SK-N-SH (cell line): Measurements from ENCODE around the gene ANKRD65. TPM values are rescaled to one million over a fixed set of nuclear protein-coding genes. Genes with fewer than 3 reads are reported as not detected.
A peak's percentile ranks its signal among the peaks of the same experiment; 100 is the strongest.

Source experiments
- CTCF ChIP-seq: fragments of 200-600 bp; sonication (generic); IDR thresholded peaks from 2 replicates; pipeline ENCODE4 v1.6.1; 2017; ENCODE audit warnings: antibody characterized with exemption, mild to moderate bottlenecking, moderate library complexity
- EP300 ChIP-seq, 2 experiments: IDR thresholded peaks; 2 replicates each; pipeline versions ENCODE4 v1.4.0 to v1.6.1; 2012; ENCODE audit warnings: borderline replicate concordance in 1 of 2, low read depth in 1 of 2, low read length in 1 of 2
- EZH2phosphoT487 ChIP-seq: fragments of 200-600 bp; sonication (generic); IDR thresholded peaks from 2 replicates; pipeline ENCODE4 v1.6.1; 2017; ENCODE audit warnings: low read depth, mixed run types, mild to moderate bottlenecking, antibody characterized with exemption, moderate library complexity, borderline replicate concordance
- FOXJ3 ChIP-seq: sonication (generic); formaldehyde crosslinking; IDR thresholded peaks from 2 replicates; pipeline ENCODE4 v1.5.1; 2020; ENCODE audit warnings: mild to moderate bottlenecking, missing genetic modification reagents
- FOXM1 ChIP-seq: IDR thresholded peaks from 2 replicates; pipeline ENCODE4 v1.4.0; 2012; ENCODE audit warnings: low read depth, mild to moderate bottlenecking
- GABPA ChIP-seq: IDR thresholded peaks from 2 replicates; pipeline ENCODE4 v1.4.0; 2012; ENCODE audit warnings: low read depth, mild to moderate bottlenecking
- JUND ChIP-seq: IDR thresholded peaks from 2 replicates; pipeline ENCODE4 v1.4.0; 2012
- NFIC ChIP-seq: IDR thresholded peaks from 2 replicates; pipeline ENCODE4 v1.4.0; 2012; ENCODE audit warnings: borderline replicate concordance
- NRF1 ChIP-seq: IDR thresholded peaks from 2 replicates; pipeline ENCODE4 v1.6.1; 2012; ENCODE audit warnings: low read depth, mild to moderate bottlenecking, low read length
- POLR2AphosphoS5 ChIP-seq: IDR thresholded peaks from 2 replicates; pipeline ENCODE4 v1.6.1; 2012; ENCODE audit warnings: low read depth, low read length
- RCOR1 ChIP-seq: fragments of 150-350 bp; IDR thresholded peaks from 2 replicates; pipeline ENCODE4 v1.6.1; 2017; ENCODE audit warnings: antibody characterized with exemption, low read length
- REST ChIP-seq: IDR thresholded peaks from 2 replicates; pipeline ENCODE4 v1.6.1; 2012; ENCODE audit warnings: mild to moderate bottlenecking, low read depth, low read length, moderate library complexity
- TCF12 ChIP-seq: IDR thresholded peaks from 2 replicates; pipeline ENCODE4 v1.4.0; 2012
- polyA plus RNA-seq, 3 experiments: library from polyadenylated mRNA; depleted of rRNA; stranded (reverse); fragments of >200 nt; gene quantifications; 2 replicates each; pipeline ENCODE4 v1.2.3, GENCODE V29; 2012
- TF ChIP-seq, protein P1 (sequence below): IDR thresholded peaks from 2 replicates; pipeline ENCODE4; 2012
- TF ChIP-seq, protein P2 (sequence below): fragments of 150-350 bp; IDR thresholded peaks from 2 replicates; pipeline ENCODE4 v1.6.1; 2017; ENCODE audit warnings: antibody characterized with exemption, low read length, low read depth, borderline replicate concordance

ANKRD65 gene
- polyA plus RNA-seq, 1 of the 3 experiments (the other 2 are of a cell fraction): 0.07 TPM

GRCh38 chr1:1374929-1375662 is 46.0 kb downstream of the ANKRD65 start, which contains the start of gene AURKAIP1 (continued):
- TF ChIP-seq REST (peak; percentile 55; the same call in 1 of the 2 replicates), JUND (no peak; the same call in 1 of the 2 replicates), RCOR1 (peak; percentile 49), GABPA (peak; percentile 94), EZH2phosphoT487 (no peak), NFIC (peak; percentile 31; the same call in 1 of the 2 replicates), EP300 (IDR thresholded peaks at IDR 0.05; ENCODE audit: borderline replicate concordance in 1 of 2, low read depth in 1 of 2, low read length in 1 of 2) (peak in 1 of 2 experiments; percentile 37; a peak in 1 of 4 replicates), CTCF (peak; percentile 28), FOXJ3 (CRISPR knock-in tag) (no peak; the same call in 1 of the 2 replicates), NRF1 (no peak), POLR2AphosphoS5 (no peak; the same call in 1 of the 2 replicates), TCF12 (no peak), FOXM1 (0 out of 2 replicates have a peak, but pooled peaks have one; percentile 45)
- TF ChIP-seq, protein P1, sequence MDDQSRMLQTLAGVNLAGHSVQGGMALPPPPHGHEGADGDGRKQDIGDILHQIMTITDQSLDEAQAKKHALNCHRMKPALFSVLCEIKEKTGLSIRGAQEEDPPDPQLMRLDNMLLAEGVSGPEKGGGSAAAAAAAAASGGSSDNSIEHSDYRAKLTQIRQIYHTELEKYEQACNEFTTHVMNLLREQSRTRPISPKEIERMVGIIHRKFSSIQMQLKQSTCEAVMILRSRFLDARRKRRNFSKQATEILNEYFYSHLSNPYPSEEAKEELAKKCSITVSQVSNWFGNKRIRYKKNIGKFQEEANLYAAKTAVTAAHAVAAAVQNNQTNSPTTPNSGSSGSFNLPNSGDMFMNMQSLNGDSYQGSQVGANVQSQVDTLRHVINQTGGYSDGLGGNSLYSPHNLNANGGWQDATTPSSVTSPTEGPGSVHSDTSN: peak; percentile 44; the same call in 1 of the 2 replicates
- TF ChIP-seq, protein P2, sequence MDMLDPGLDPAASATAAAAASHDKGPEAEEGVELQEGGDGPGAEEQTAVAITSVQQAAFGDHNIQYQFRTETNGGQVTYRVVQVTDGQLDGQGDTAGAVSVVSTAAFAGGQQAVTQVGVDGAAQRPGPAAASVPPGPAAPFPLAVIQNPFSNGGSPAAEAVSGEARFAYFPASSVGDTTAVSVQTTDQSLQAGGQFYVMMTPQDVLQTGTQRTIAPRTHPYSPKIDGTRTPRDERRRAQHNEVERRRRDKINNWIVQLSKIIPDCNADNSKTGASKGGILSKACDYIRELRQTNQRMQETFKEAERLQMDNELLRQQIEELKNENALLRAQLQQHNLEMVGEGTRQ: no peak
